ENCODE data around the gene SH2B3. TPM values are rescaled to one million over a fixed set of nuclear protein-coding genes. Genes with fewer than 3 reads are reported as not detected.

Gene SH2B3
- total RNA-seq, 1 donor from 2014 or later = 11.3 TPM

DNA sequence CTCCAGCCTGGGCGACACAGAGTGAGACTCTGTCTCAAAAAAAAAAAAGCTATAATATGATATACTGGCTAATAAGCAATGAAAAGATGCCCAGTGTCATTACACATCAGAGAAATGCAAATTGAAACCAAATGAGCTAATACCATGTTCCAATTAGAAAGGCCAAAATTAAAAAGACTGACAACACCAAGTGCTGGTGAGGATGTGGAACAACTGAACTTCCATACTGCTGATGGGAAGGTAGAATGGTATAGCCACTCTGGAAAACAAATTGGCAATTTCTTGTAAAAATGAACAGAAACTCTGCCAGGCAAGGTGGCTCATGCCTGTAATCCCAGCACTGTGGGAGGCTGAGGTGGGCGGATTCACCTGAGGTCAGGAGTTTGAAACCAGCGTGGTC lies 28.3 kb upstream of the SH2B3 start:
- H3K4me3 Mint-ChIP-seq = no peak overlapping the region
- no peaks in the 10 kb centered on the region for H3K4me1 Mint-ChIP-seq
- no peaks in the 10 kb centered on the region for H3K36me3 Mint-ChIP-seq (ENCODE audit: low read depth)
- H3K9me3 Mint-ChIP-seq = no peaks in the 10 kb centered on the region
- H3K27ac Mint-ChIP-seq (ENCODE audit: unreplicated experiment) = no peak overlapping the region
- peaks cover 2% of the 10 kb centered on the region for H3K27me3 Mint-ChIP-seq (ENCODE audit: low read depth)
- TF ChIP-seq, protein P1, sequence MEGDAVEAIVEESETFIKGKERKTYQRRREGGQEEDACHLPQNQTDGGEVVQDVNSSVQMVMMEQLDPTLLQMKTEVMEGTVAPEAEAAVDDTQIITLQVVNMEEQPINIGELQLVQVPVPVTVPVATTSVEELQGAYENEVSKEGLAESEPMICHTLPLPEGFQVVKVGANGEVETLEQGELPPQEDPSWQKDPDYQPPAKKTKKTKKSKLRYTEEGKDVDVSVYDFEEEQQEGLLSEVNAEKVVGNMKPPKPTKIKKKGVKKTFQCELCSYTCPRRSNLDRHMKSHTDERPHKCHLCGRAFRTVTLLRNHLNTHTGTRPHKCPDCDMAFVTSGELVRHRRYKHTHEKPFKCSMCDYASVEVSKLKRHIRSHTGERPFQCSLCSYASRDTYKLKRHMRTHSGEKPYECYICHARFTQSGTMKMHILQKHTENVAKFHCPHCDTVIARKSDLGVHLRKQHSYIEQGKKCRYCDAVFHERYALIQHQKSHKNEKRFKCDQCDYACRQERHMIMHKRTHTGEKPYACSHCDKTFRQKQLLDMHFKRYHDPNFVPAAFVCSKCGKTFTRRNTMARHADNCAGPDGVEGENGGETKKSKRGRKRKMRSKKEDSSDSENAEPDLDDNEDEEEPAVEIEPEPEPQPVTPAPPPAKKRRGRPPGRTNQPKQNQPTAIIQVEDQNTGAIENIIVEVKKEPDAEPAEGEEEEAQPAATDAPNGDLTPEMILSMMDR (conservative IDR thresholded peaks at IDR 0.05) = no peak
- no peak for DNase-seq (ENCODE audit: low read depth, low spot score)

DNA sequence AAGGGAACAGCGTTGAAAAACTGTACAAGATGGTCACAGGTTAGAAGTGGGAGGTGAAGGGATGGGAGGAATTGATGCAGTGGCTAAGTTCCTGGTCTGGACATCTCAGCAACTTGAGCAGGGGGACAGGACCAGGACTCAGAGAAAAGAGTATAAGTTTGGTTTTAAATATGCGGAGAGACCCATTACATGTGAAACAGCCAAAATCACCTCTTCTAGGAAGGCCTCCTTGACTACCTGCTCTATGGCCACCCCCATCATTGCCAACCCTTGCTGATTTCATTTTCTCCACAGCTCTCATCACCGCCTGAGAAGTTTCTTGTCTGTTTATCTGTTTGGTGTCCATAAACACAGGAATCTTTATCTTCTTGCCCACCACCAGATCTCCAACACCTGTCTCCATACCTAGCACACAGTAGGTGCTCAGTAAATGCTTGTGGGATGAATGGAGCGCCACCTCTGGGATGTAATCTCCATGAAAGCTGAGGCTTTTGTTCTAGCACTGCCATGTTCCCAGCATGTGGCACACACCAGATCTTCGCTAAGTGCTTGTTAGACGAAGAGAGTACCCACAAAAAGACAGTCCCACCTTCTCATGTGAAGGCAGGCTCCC lies 25.7 kb upstream of the SH2B3 start:
- no peak for DNase-seq (ENCODE audit: low read depth, low spot score)
- Mint-ChIP-seq H3K4me1 (no peaks in the 10 kb centered on the region), H3K27ac (ENCODE audit: unreplicated experiment) (no peak overlapping the region), H3K27me3 (ENCODE audit: low read depth) (peaks cover 2% of the 10 kb centered on the region), H3K4me3 (no peak overlapping the region), H3K9me3 (no peaks in the 10 kb centered on the region), H3K36me3 (ENCODE audit: low read depth) (no peaks in the 10 kb centered on the region)
- TF ChIP-seq, protein P1 (conservative IDR thresholded peaks at IDR 0.05) = no peak

DNA sequence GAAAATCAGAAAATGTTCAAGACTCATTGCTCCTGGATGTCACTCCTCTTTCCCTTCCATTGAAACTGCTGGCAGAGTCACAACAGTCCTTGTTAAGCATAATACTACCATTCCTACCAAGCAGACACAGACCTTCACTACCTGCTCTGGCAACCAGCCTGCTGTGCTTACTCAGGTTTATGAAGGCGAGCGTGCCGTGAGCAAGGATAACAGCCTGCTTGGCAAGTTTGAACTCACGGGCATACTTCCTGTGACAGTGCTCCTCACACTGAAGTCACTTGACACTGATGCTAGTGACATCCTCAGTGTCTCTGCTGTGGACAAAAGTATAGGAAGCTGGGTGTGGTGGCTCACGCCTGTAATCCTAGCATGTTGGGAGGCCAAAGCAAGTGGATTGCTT lies 21.1 kb upstream of the SH2B3 start:
- Mint-ChIP-seq H3K27me3 (ENCODE audit: low read depth) (peaks cover 2% of the 10 kb centered on the region), H3K9me3 (no peaks in the 10 kb centered on the region), H3K27ac (ENCODE audit: unreplicated experiment) (no peak overlapping the region), H3K4me3 (no peak overlapping the region), H3K36me3 (ENCODE audit: low read depth) (no peaks in the 10 kb centered on the region), H3K4me1 (peaks cover 7% of the 10 kb centered on the region)
- DNase-seq (ENCODE audit: low read depth, low spot score) = no peak
- TF ChIP-seq, protein P1 (conservative IDR thresholded peaks at IDR 0.05) = no peak

DNA sequence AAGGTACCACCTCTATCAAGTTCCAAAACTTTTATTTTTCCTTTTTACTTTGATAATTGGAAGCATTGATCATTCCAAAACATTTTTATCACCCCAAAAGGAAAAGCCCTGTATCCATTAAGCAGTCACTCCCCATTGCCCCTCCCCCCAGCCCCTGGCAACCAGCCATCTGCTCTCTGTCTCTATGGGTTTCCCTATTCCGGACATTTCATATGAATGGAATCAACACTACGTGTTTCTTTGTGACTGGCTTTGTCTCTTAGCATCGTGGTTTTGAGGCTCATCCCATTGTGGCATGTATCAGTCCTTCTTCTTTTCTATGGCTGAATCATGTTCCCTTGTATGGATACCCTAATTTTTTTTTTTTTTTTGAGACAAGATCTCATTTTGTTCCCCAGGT lies 18.8 kb upstream of the SH2B3 start:
- Mint-ChIP-seq H3K4me3 (no peak overlapping the region), H3K4me1 (peaks cover 7% of the 10 kb centered on the region), H3K36me3 (ENCODE audit: low read depth) (no peaks in the 10 kb centered on the region), H3K27ac (ENCODE audit: unreplicated experiment) (no peak overlapping the region), H3K27me3 (ENCODE audit: low read depth) (no peaks in the 10 kb centered on the region), H3K9me3 (no peaks in the 10 kb centered on the region)
- TF ChIP-seq, protein P1 (conservative IDR thresholded peaks at IDR 0.05) = no peak
- no peak for DNase-seq (ENCODE audit: low read depth, low spot score)

DNA sequence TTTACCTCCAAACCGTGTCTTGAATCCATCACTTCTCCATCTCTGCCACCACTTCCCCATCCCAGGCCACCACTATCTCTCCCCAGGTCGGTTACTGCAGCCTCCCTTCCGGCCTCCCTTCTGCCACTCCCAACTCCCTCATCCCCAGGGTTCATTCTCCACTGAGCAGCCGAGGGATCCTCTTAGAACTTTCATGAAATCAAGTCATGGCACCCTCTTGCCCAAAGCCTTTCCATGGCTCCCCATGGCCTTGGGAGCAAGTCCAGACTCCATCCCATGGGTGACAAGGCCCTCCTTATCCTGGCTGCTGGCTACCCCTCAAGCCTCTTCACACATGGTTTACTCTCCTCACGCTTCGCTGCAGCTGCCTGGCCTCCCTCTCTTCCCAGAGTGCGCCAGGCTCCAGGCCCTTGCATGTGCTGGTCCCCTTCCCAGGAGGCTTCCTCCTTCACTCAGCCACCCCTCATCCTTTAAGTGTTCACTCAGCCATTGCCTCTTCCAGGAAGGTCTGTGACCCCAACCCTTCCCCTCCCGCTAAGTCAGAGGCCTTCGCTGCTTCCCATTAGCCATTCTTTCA lies 17.9 kb upstream of the SH2B3 start:
- Mint-ChIP-seq H3K9me3 (no peaks in the 10 kb centered on the region), H3K4me1 (peaks cover 7% of the 10 kb centered on the region), H3K27ac (ENCODE audit: unreplicated experiment) (no peak overlapping the region), H3K4me3 (no peak overlapping the region), H3K27me3 (ENCODE audit: low read depth) (no peaks in the 10 kb centered on the region), H3K36me3 (ENCODE audit: low read depth) (no peaks in the 10 kb centered on the region)
- DNase-seq (ENCODE audit: low read depth, low spot score) = no peak
- TF ChIP-seq, protein P1 (conservative IDR thresholded peaks at IDR 0.05) = no peak
